Daoy (cell line): ENCODE results near the gene NPLOC4. TPM values are rescaled to one million over a fixed set of nuclear protein-coding genes. Genes with fewer than 3 reads are reported as not detected.

ENCODE experiments used
- DNase-seq: peaks from one replicate; pipeline ENCODE4 v3.0.0-alpha.2; 2015; ENCODE audit warnings: low read depth
- total RNA-seq: library from RNA; depleted of rRNA; stranded (reverse); fragments of >200 nt; shearing (Covaris generic); gene quantifications from 2 replicates; pipeline ENCODE4 v1.2.3, GENCODE V29; 2014

NPLOC4 gene
- total RNA-seq, 1 experiment from 2014 or later: 78.5 TPM

DNA sequence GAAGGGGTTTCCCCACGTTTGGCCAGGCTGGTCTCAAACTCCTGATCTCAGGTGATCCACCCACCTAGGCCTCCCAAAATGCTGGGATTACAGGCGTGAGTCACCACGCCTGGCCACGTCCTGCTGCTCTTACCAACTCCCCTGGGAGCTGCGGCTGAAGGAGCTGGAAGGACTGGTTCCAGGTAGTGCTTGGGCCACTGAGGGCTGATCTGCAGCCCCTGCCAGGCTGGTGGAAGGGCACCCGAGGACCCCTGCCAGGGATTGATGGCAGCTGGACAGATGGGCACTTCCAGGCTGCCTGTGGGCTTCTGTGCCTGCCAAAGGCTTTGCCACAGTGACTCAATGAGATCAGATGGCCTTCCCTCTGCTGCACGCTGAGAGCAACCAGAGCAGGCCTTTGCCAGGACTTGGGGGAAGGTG, 27.1 kb upstream of the NPLOC4 start:
- peak; percentile 46 for DNase-seq

- no peak for DNase-seq
Observed at GRCh38 chr17:81662002-81662401, 25.1 kb upstream of the NPLOC4 start.

DNA sequence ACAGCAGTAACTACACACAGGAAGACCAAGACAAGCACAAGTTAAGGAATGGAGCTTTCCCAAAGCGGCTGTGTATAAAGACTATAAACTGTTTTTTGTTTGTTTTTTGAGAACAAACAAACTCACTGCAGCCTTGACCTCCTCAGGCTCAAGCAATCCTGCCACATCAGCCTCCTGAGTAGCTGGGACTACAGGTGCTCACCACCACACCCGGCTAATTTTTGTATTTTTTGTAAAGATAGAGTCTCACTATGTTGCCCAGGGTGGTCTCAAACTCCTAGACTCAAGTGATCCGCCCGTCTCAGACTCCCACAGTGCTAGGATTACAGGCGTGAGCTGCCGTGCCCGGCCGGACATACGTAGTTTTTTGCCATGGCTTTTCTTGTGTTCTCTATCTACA, 23.5 kb upstream of the NPLOC4 start:
- no peak for DNase-seq

- DNase-seq: no peak
Observed at GRCh38 chr17:81659038-81659437, 22.1 kb upstream of the NPLOC4 start.

DNA sequence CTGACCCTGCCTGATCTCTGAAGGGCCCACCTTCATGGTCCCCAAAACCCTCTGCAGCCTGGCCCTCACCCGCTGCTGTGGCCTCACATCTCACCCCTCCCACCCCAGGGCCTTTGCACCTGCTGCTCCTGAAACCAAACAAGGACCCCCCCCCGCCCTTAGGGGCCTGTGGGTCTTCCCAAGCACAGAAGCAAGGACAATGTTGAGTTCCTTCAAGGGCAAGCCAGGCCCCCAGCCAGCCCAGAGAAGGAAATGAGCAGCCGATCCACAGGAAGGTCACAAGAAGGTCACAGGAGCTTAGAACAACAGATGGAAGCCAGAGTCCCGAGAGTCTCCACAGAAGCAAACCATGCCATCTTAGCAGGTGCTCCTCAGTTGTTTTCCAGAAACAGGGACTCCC, 19.9 kb upstream of the NPLOC4 start:
- DNase-seq: no peak

DNA sequence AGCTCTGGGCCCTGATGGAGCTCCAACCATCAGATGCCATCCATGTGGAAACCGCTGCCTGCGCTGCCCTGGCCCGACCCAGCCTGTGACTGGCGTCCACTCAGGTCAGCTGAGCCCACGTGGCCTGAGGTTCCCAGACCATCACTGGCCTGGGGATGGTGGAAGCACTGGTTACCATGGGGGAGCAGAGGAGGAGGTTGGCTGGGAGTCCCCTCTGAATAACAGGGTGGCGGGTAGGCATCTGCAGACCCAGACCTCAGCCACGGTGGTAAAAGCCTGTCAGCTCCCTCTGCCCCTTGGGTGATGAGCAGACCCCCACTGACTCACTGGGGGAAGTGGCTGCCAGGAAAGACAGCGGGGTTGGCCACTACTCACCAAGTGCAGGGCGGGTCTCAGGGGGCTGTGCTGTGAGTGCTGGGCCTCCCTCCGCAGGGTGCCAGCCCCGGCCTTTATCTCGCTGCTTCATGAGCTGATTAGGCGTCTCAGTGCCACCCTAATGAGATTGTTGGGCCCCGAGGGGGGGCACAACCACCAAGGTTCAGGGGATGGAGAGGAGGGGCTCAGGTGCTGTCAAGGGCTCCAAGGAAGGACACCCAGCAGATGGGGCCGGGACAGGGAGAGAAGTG, 19.3 kb upstream of the NPLOC4 start, which contains the start of gene PDE6G:
PDE6G (minus strand) TSS at position 425 of the 626 bp plus-strand sequence. CDS start 3,237 bp downstream, outside the sequence.
- DNase-seq: no peak

GRCh38 chr17:81655378-81656117, 18.6 kb upstream of the NPLOC4 start:
- no peak for DNase-seq

DNA sequence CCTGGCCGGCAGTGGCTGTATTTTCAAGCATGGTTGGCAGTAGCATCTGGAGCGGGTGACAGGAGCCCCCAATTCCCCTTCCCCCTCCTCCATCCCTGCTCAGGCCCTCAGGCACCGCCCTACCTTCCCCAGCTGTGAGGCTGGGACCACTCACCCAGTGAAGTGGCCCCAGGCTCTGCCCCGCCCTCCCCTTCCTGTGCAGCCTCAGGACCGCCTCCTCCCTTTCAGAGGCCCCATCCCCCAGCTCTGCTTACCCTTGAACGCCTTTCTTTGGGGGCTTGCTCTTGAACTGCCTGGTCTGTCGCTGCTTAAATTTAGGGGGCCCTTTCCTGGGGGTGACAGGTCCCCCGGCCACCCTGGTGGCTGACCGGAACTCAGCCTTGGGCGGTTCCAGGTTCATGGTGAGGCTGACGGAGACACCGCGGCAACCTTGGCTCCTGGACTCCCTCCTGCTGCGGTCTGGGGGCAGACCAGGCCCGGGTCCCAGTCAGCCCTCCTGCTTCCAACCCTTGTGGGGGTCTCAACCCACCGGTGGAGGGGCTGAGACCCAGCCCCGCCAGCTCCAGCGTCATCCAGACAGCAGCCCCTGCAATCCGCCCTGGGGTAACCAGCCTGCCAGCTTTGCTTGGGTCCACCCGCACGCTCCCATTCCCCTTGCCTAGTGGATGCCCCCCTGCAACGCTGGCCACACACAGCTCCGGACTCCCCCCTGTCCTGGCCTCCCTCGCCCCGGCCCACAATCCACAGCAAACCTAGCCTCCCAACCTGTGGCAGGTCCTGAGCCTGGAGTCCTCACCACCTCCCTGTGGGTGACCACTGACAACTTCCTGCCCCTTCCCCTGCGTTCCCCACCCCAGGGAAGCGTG, 16.2 kb upstream of the NPLOC4 start:
- DNase-seq: no peak

GRCh38 chr17:81651692-81652091, 14.8 kb upstream of the NPLOC4 start:
- DNase-seq: peak; percentile 80

GRCh38 chr17:81650951-81651350, 14.0 kb upstream of the NPLOC4 start:
- DNase-seq: no peak

- DNase-seq: no peak
Observed at GRCh38 chr17:81648707-81649085, 11.8 kb upstream of the NPLOC4 start.

DNA sequence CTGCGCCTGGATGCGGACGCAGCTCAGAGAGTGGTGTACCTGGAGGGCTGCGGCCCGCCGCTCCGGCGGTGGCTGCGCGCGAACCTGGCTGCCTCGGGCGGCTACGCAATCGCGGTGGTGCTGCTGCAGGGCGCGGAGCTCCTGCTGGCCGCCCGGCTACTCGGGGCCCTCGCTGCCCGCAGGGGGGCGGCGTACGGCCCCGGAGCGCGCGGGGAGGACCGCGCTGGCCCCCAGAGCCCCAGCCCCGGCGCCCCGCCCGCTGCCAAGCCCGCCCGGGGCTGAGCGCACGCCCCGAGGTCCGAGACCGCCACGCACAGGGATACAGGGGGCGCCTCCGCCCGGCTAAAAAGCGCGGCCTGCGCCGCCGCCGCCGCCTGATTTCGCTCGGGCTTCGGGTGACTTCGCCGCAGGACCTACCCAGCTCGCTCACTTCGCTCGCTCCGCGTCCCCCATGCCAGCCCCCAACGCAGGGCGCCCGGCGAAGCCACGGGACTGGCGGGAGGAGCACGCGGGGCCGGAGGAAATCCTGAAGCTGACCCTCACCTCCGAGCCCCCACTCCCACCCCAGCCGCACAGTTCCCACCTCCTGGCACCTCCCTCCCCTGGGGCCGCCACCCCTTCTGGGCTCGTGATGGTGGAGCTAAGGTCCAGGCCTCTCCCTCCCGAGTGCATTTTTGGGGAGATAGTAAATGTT, 11.2 kb upstream of the NPLOC4 start:
- no peak for DNase-seq

DNA sequence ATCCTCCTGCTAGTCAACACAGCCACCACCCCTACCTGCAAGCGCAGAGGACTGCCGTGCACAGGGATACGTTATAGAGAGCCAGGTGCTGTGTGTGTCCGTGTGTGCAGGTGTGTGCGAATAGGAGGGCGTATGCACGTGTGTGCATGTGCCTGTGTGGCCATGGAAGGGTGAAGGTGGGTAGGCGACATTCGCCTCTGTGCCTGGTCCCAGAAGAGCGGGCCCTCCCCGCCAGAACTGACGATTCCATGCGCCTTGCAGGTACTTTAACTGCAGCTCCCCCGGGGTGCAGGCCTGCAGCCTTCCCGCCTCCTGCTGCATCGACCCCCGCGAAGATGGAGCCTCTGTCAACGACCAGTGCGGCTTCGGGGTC, 10.7 kb upstream of the NPLOC4 start:
- DNase-seq: no peak

DNA sequence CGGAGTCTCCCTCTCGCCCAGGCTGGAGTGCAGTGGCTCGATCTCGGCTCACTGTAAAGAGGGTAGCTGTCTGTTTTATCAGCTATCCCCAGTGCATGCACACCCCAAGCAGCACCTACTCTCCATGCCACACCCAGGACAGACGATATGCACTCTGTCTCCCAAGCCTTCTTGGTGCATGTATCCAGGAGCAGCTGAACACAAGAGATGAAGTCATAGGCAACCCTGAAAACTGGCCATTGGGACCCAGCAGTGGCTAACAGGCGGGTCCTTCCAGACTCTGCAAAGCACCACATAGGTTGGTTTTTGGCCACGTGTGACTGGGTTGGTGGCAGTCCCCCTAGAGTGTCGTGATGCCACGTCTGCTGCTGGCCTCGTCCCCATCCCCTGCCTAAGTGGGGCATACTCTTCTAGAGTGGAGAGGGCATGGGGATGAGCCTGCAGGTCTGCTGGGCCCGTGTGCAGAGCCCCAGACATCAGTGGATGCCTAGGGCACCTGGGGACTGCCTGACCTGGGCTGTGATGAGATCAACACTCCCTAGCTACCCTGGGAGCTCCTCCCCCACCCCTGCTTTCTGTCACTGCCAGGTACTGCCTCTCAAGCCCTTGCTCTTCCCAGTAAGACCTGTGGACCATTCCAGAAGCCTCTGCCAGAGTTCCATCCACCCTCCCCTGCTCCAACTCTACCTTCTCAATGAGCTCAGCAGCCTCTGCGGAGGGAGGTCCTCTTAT, 10.1 kb upstream of the NPLOC4 start:
- no peak for DNase-seq

- DNase-seq: no peak
Observed at GRCh38 chr17:81644976-81645952, 8.4 kb upstream of the NPLOC4 start.

- no peak for DNase-seq
Observed at GRCh38 chr17:81644496-81644895, 7.6 kb upstream of the NPLOC4 start.

- DNase-seq: peak; percentile 75
Observed at GRCh38 chr17:81641825-81642489, 5.0 kb upstream of the NPLOC4 start.

GRCh38 chr17:81640011-81640410, 3.1 kb upstream of the NPLOC4 start:
- DNase-seq: no peak

GRCh38 chr17:81638683-81639082, 1.8 kb upstream of the NPLOC4 start:
- DNase-seq: no peak
